Endothelial cell of hepatic sinusoid (primary cell): ENCODE data around the gene AKAP8.
"Not testable (repeated sequence)": the region's sequence is repeated elsewhere in the genome, so short reads cannot be mapped to it uniquely, and the experiment has no call there.

ENCODE experiments used
- in situ Hi-C: cut with HindIII; loops from 2 replicates; pipeline ENCODE4 v1.10.0; 2017; ENCODE audit warnings: low sequenced_read_pairs

The AKAP8 gene

GRCh38 chr19:15404097-15404779 lies 24.7 kb upstream of the AKAP8 start:
- in situ Hi-C loops = no loop called here

DNA sequence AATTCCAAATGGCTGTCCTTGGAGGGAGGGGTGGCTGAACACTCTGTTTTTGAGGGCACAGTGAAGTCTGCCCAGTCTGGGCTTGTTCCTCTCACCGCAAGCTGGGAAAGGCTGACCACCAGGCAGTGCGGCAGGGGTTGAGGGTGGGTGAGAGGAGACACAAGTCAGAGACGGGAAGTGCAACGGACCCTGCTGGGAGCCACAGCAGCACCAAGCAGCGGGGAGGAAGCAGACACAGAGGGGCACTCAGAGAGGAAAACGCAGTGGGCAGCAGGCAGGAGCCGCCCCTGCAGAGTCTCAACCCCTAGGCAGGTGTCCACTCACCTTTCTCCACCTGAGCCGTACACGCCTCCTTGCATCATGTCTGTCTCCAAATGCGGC lies 23.6 kb upstream of the AKAP8 start:
- in situ Hi-C loops = no loop called here

DNA sequence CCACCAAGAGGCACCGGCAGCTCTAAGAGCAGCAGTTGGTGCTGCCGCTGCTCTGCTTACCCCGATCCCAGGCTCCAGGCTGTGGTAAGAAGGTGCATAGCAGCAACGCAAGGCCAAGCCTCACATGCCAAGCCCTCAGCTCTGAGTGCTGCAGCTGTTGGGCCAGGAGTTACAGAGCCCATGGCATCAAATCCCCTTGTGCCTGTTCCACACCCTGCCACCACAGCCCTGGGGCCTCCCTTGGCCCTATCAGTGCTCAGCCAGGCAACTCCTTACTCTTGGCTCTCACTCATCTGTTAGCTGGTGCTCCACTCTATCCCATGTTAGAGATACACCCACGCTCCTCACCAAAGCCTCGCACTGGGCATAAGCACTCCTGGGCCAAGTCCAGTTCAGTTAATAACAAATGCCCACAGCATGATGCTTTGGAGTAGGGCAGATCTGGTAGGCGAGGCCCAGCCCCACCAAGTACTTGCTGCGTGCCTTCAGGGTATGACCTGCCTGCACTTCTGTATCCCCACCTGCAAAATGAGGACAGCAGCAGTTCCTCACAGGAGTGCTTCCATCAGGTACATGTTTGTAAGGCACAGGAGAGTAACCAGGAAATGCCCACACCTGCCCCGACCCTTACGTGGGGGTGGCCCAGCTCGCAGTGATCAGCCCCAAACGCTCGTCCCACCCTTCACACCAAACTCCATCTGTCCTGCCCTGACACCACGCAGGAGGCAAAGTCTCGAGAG lies 23.0 kb upstream of the AKAP8 start:
- in situ Hi-C loops = no loop called here

DNA sequence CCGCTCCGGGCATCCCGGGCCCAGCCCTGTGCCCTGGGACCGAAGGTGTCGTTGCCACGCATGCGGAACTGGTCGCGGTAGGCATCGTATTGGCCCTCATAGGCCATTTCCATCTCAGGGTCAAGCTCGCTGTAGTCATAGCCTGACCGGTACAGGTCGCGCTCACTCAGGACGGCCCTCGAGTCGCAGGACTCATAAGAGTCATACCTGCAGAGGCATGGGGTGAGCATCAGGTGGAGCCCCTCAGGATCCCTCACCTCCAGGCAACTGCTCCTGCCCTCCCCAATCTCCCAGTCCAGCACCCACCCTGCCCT lies 21.8 kb upstream of the AKAP8 start:
- in situ Hi-C loops = no loop called here

GRCh38 chr19:15400521-15401396 lies 21.2 kb upstream of the AKAP8 start:
- in situ Hi-C loops = no loop called here

GRCh38 chr19:15399635-15400034 lies 20.0 kb upstream of the AKAP8 start:
- in situ Hi-C loops = no loop called here

- in situ Hi-C loops = no loop called here
These were observed 19.6 kb upstream of the AKAP8 start for GRCh38 chr19:15399234-15399515.

- in situ Hi-C loops = no loop called here
These were observed 19.1 kb upstream of the AKAP8 start for GRCh38 chr19:15398501-15399233.

DNA sequence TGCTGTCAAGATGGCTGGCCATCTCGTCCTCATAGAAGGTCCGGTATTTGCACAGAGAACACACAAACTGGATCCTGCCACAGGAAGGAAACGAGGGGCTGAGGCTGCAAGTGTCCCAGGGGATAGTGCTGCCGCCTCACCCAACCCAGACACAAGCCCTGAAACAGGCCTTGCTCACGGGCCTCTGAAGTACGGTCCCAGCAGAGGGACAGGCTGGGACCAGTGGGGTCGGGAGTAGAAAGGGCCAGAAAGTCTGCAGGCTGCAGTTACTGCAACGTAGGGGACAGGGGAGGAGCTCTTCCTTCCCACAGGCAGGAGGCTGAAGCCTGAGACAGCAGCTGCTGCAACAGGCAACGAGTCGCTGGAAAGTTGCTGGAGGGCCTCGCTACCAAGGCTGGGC lies 18.2 kb upstream of the AKAP8 start:
- in situ Hi-C loops = no loop called here

DNA sequence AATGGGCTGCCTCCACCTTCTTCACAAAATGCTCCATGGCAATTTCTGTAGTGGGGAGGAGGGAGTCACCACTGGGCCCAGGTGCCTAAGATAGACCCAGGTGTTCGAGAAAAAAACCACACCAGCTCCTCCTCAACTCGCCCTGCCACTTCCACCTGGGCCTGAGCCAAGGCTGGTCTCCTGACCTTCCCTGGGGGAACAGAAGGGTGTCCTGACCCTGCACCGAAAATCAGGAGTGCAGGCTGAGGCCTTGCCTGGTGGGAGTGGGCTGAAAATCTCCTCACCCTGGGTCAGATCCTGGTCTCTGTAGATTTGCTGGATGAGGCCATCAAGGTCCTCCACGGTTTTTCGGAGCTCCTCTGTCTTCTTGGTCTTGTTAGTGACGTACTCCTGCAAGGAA lies 17.6 kb upstream of the AKAP8 start:
- in situ Hi-C loops = no loop called here

GRCh38 chr19:15396436-15396835 lies 16.8 kb upstream of the AKAP8 start:
- in situ Hi-C loops = no loop called here

DNA sequence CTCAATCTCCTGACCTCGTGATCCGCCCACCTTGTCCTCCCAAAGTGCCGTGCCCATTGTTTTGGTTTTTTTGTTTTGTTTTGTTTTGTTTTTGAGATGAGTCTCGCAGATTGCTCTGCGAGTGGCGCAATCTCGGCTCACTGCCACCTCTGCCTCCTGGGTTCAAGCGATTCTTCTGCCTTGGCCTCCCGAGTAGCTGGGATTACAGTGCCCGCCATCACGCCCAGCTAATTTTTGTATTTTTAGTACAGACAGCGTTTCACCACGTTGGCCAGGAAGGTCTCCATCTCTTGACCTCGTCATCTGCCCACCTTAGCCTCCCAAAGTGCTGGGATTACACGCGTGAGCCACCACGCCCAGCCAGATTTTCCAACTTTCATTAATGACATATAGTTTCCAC lies 15.7 kb upstream of the AKAP8 start:
- in situ Hi-C loops = not testable (repeated sequence)

GRCh38 chr19:15394426-15394825 lies 14.8 kb upstream of the AKAP8 start:
- in situ Hi-C loops = no loop called here

DNA sequence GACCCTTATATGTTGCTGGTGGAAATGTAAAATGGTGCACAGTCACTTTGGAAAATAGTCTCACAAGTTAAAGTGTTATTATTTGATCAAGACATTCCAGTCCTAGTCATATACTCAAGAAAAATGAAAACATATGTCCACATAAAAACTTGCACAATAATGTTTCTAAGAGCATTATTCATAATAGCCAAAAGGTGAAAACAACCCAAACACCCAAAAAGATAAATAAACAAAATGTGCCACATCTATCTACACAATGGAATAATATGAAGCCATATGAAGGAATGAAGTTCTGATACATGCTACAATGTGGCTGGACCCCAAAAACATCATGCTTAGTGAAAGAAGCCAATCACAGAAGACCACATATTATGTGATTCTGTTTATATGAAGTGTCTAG lies 14.4 kb upstream of the AKAP8 start:
- in situ Hi-C loops = no loop called here

- in situ Hi-C loops = no loop called here
These were observed 11.2 kb upstream of the AKAP8 start for GRCh38 chr19:15390814-15391213.

DNA sequence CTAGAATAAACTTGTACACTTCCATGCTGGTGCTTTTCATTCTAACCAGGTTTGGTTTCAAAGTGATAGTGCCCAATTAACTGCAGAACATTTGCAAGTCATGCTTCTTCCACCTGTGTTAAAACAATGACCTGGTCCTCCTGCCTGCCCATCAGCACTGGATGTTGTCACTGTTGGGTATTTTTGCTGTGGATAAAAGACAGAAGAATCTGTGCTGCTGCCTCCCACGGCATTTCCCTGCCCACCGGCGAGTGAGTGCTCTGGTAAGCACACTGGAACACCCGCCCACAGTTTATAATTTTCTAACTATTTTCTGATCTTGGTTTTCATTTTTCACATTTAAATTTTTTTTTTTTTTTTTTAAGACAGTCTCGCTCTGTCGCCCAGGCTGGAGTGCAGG lies 2.3 kb upstream of the AKAP8 start:
- in situ Hi-C loops = no loop called here

- in situ Hi-C loops = no loop called here
These were observed 1.8 kb upstream of the AKAP8 start for GRCh38 chr19:15381429-15381828.

- in situ Hi-C loops = loop anchor here (5.0 kb wide), 1 partner anchor 88 kb away; no protein-coding TSS in a partner anchor
These were observed 536 bp upstream of the AKAP8 start for GRCh38 chr19:15379999-15380647.

- in situ Hi-C loops = loop anchor here (5.0 kb wide), 1 partner anchor 86 kb away; no protein-coding TSS in a partner anchor
These were observed 979 bp downstream of the AKAP8 start for GRCh38 chr19:15378534-15379082.

GRCh38 chr19:15374796-15375440 lies 4.7 kb downstream of the AKAP8 start:
- in situ Hi-C loops = loop anchor here (5.0 kb wide), 1 partner anchor 83 kb away; no protein-coding TSS in a partner anchor
